Kidney (tissue), 14 donors: Measurements from ENCODE around the gene SIK3. TPM values are rescaled to one million over a fixed set of nuclear protein-coding genes. Genes with fewer than 3 reads are reported as not detected.

Experiments used
- DNase-seq, 5 donors: peaks; one replicate each; pipeline ENCODE4 v3.0.0-alpha.2; 2013 to 2020
- FAIRE-seq: peaks from 2 replicates; lab custom pipeline; 2012; peaks lifted over from hg19 to GRCh38; lab: Jason Lieb, UNC
- H3K27ac ChIP-seq, 2 donors: one replicate each; pipeline ENCODE4 v1.7.0; 2013; ENCODE audit warnings: low read depth in 2 of 2, low read length in 2 of 2, inconsistent platforms in 1 of 2
- H3K27me3 ChIP-seq: one replicate; pipeline ENCODE4 v1.7.1; 2013; ENCODE audit warnings: low read length, inconsistent platforms; ENCODE audit not compliant: control insufficient read depth, insufficient read depth
- H3K36me3 ChIP-seq, 3 donors: one replicate each; pipeline versions ENCODE4 v1.7.0 to v1.7.1; 2013; ENCODE audit warnings: low read length in 3 of 3, control low read depth in 1 of 3, inconsistent platforms in 1 of 3; ENCODE audit not compliant: insufficient read depth in 3 of 3, control insufficient read depth in 2 of 3
- H3K4me1 ChIP-seq, 3 donors: one replicate each; pipeline versions ENCODE4 v1.7.0 to v1.7.1; 2013; ENCODE audit warnings: low read length in 3 of 3, inconsistent platforms in 1 of 3, low read depth in 1 of 3; ENCODE audit not compliant: control insufficient read depth in 2 of 3, insufficient read depth in 2 of 3
- H3K4me3 ChIP-seq, 3 donors: one replicate each; pipeline versions ENCODE4 v1.7.0 to v1.8.1; 2013; ENCODE audit warnings: low read length in 3 of 3, control low read depth in 1 of 3, inconsistent platforms in 1 of 3
- H3K9ac ChIP-seq, 3 donors: one replicate each; pipeline versions ENCODE4 v1.7.0 to v1.7.1; 2013; ENCODE audit warnings: low read length in 3 of 3, control low read depth in 1 of 3, inconsistent platforms in 1 of 3
- H3K9me3 ChIP-seq, 3 donors: one replicate each; pipeline versions ENCODE4 v1.7.0 to v1.7.1; 2013; ENCODE audit warnings: low read length in 3 of 3, control low read depth in 1 of 3, inconsistent platforms in 1 of 3; ENCODE audit not compliant: control insufficient read depth in 2 of 3, insufficient read depth in 1 of 3
- intact Hi-C: fragments of 100-400 bp; cut with DNase I; formaldehyde crosslinking; loops from one replicate; pipeline ENCODE4 v1.11.1; 2022
- polyA plus RNA-seq: library from polyadenylated mRNA; stranded (reverse); fragments of 350-450 nt; fragmentation: Illumina TruSeq; extraction: RNeasy Lipid Tissue Mini Kit (QIAGEN cat#74804); gene quantifications from one replicate; pipeline ENCODE4 v1.2.3, GENCODE V29; 2014; ENCODE audit warnings: low read depth, low replicate concordance; ENCODE audit not compliant: insufficient read depth
- total RNA-seq: library from RNA; stranded (reverse); fragmentation: NEBNext Ultra II Directional; extraction: Animal tissue kit (Norgen Biotek cat#: 25700); gene quantifications from one replicate; pipeline ENCODE4 v1.2.1, GENCODE V29; 2021
- TF ChIP-seq, protein P1 (sequence below): IDR thresholded peaks from 3 replicates; pipeline ENCODE4 v1.5.1; 2012; ENCODE audit warnings: mild to moderate bottlenecking, moderate library complexity, borderline replicate concordance; ENCODE audit not compliant: insufficient read depth; ENCODE audit errors: extremely low read depth
- donor health status: control.
- donor health status: control.
- donor health status: control.
- donor health status: control.
- donor health status: control.
- donor health status: DM: yes; HTN: yes; CAD: no.
- donor health status: Normal renal cell carcinoma (clear cell type).

SIK3 gene
- total and polyA plus RNA-seq, 2 donors from 2014 or later = 12.3 to 50.7 TPM

DNA sequence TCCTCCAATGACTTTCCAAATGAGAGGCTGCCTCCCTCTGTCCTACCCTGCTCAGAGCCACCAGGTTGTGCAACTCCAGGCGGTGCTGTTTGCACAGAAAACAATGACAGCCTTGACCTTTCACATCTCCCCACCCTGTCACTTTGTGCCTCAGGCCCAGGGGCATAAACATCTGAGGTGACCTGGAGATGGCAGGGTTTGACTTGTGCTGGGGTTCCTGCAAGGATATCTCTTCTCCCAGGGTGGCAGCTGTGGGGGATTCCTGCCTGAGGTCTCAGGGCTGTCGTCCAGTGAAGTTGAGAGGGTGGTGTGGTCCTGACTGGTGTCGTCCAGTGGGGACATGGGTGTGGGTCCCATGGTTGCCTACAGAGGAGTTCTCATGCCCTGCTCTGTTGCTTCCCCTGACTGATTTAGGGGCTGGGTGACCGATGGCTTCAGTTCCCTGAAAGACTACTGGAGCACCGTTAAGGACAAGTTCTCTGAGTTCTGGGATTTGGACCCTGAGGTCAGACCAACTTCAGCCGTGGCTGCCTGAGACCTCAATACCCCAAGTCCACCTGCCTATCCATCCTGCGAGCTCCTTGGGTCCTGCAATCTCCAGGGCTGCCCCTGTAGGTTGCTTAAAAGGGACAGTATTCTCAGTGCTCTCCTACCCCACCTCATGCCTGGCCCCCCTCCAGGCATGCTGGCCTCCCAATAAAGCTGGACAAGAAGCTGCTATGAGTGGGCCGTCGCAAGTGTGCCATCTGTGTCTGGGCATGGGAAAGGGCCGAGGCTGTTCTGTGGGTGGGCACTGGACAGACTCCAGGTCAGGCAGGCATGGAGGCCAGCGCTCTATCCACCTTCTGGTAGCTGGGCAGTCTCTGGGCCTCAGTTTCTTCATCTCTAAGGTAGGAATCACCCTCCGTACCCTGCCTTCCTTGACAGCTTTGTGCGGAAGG, 265.6 kb downstream of the SIK3 start:
- Histone ChIP-seq H3K27me3 (no peaks in the 10 kb centered on the region), H3K9me3 (no peaks in the 10 kb centered on the region), H3K36me3 (no peaks in the 10 kb centered on the region), H3K4me3 (no peak overlapping the region), H3K9ac (no peak overlapping the region), H3K27ac (no peak overlapping the region), H3K4me1 (peaks cover 0 to 8% (median 6%) of the 10 kb centered on the region in 3 donors)
- FAIRE-seq (no peak), DNase-seq (no peak)
- TF ChIP-seq, protein P1, sequence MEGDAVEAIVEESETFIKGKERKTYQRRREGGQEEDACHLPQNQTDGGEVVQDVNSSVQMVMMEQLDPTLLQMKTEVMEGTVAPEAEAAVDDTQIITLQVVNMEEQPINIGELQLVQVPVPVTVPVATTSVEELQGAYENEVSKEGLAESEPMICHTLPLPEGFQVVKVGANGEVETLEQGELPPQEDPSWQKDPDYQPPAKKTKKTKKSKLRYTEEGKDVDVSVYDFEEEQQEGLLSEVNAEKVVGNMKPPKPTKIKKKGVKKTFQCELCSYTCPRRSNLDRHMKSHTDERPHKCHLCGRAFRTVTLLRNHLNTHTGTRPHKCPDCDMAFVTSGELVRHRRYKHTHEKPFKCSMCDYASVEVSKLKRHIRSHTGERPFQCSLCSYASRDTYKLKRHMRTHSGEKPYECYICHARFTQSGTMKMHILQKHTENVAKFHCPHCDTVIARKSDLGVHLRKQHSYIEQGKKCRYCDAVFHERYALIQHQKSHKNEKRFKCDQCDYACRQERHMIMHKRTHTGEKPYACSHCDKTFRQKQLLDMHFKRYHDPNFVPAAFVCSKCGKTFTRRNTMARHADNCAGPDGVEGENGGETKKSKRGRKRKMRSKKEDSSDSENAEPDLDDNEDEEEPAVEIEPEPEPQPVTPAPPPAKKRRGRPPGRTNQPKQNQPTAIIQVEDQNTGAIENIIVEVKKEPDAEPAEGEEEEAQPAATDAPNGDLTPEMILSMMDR = no peak
- intact Hi-C loops = no loop called here

DNA sequence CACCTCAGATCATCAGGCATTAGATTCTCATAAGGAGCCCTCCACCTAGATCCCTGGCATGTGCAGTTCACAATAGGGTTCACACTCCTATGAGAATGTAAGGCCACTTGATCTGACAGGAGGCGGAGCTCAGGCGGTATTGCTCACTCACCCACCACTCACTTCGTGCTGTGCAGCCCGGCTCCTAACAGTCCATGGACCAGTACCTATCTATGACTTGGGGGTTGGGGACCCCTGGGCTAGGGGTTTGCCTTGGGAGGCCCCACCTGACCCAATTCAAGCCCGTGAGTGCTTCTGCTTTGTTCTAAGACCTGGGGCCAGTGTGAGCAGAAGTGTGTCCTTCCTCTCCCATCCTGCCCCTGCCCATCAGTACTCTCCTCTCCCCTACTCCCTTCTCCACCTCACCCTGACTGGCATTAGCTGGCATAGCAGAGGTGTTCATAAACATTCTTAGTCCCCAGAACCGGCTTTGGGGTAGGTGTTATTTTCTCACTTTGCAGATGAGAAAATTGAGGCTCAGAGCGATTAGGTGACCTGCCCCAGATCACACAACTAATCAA, 266.4 kb downstream of the SIK3 start:
- intact Hi-C loops = no loop called here
- H3K9me3 ChIP-seq = no peaks in the 10 kb centered on the region
- no peak overlapping the region for H3K27ac ChIP-seq
- H3K27me3 ChIP-seq = no peaks in the 10 kb centered on the region
- no peak for FAIRE-seq
- no peak overlapping the region for H3K4me3 ChIP-seq
- no peak for DNase-seq
- no peaks in the 10 kb centered on the region for H3K36me3 ChIP-seq
- H3K9ac ChIP-seq = no peak overlapping the region
- TF ChIP-seq, protein P1 = no peak
- peaks cover 0 to 6% (median 4%) of the 10 kb centered on the region in 3 donors for H3K4me1 ChIP-seq

DNA sequence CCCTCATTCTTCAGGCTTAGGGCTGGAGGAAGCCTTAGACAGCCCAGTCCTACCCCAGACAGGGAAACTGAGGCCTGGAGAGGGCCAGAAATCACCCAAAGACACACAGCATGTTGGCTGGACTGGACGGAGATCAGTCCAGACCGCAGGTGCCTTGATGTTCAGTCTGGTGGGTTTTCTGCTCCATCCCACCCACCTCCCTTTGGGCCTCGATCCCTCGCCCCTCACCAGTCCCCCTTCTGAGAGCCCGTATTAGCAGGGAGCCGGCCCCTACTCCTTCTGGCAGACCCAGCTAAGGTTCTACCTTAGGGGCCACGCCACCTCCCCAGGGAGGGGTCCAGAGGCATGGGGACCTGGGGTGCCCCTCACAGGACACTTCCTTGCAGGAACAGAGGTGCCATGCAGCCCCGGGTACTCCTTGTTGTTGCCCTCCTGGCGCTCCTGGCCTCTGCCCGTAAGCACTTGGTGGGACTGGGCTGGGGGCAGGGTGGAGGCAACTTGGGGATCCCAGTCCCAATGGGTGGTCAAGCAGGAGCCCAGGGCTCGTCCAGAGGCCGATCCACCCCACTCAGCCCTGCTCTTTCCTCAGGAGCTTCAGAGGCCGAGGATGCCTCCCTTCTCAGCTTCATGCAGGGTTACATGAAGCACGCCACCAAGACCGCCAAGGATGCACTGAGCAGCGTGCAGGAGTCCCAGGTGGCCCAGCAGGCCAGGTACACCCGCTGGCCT, 267.9 kb downstream of the SIK3 start:
- Histone ChIP-seq H3K9me3 (no peaks in the 10 kb centered on the region), H3K4me3 (no peak overlapping the region), H3K27me3 (no peaks in the 10 kb centered on the region), H3K4me1 (peaks cover 0 to 2% (median 0%) of the 10 kb centered on the region in 3 donors), H3K27ac (no peak overlapping the region), H3K9ac (no peak overlapping the region), H3K36me3 (no peaks in the 10 kb centered on the region)
- DNase-seq (no peak), FAIRE-seq (no peak)
- TF ChIP-seq, protein P1 = no peak
- intact Hi-C loops = no loop called here
